ENCODE measurements around the gene ZNF579.
A peak's percentile ranks its signal among the peaks of the same experiment; 100 is the strongest.

The ZNF579 gene

GRCh38 chr19:55553217-55554182 is 27.1 kb downstream of the ZNF579 start:
- no peak overlapping the region for H3K4me3 ChIP-seq (replicated peaks; ENCODE audit: low read depth, low read length)
- no peak for TF ChIP-seq CTCF (IDR thresholded peaks at IDR 0.05; ENCODE audit: low read length, missing control alignments)
- no peak for DNase-seq (ENCODE audit: low read depth)

- H3K4me3 ChIP-seq (replicated peaks; ENCODE audit: low read depth, low read length) = no peak overlapping the region
- DNase-seq (ENCODE audit: low read depth) = peak; percentile 87
- TF ChIP-seq CTCF (IDR thresholded peaks at IDR 0.05; ENCODE audit: low read length, missing control alignments) = no peak
These were observed 28.0 kb downstream of the ZNF579 start for GRCh38 chr19:55552620-55553019.

GRCh38 chr19:55552206-55552605 is 28.4 kb downstream of the ZNF579 start:
- no peak for TF ChIP-seq CTCF (IDR thresholded peaks at IDR 0.05; ENCODE audit: low read length, missing control alignments)
- no peak overlapping the region for H3K4me3 ChIP-seq (replicated peaks; ENCODE audit: low read depth, low read length)
- DNase-seq (ENCODE audit: low read depth) = no peak

GRCh38 chr19:55550321-55550650 is 30.4 kb downstream of the ZNF579 start:
- DNase-seq (ENCODE audit: low read depth) = no peak
- no peak for TF ChIP-seq CTCF (IDR thresholded peaks at IDR 0.05; ENCODE audit: low read length, missing control alignments)
- no peak overlapping the region for H3K4me3 ChIP-seq (replicated peaks; ENCODE audit: low read depth, low read length)

GRCh38 chr19:55549500-55550320 is 30.9 kb downstream of the ZNF579 start:
- DNase-seq (ENCODE audit: low read depth) = peak; percentile 83
- peak overlapping the region; percentile 12 for H3K4me3 ChIP-seq (replicated peaks; ENCODE audit: low read depth, low read length)
- no peak for TF ChIP-seq CTCF (IDR thresholded peaks at IDR 0.05; ENCODE audit: low read length, missing control alignments)

GRCh38 chr19:55546822-55547614 is 33.6 kb downstream of the ZNF579 start:
- DNase-seq (ENCODE audit: low read depth) = peak; percentile 77
- TF ChIP-seq CTCF (IDR thresholded peaks at IDR 0.05; ENCODE audit: low read length, missing control alignments) = no peak
- no peak overlapping the region for H3K4me3 ChIP-seq (replicated peaks; ENCODE audit: low read depth, low read length)

Measured in fibroblast of pulmonary artery (primary cell).